Glutamatergic neuron (in vitro differentiated cells): ENCODE measurements around the gene PCIF1. TPM values are rescaled to one million over a fixed set of nuclear protein-coding genes. Genes with fewer than 3 reads are reported as not detected.

Experiments used
- DNase-seq: peaks from one replicate; pipeline ENCODE4 v3.0.0; 2022
- H3K27ac Mint-ChIP-seq: one replicate; pipeline ENCODE4 v1.8.0; 2020; ENCODE audit warnings: mild to moderate bottlenecking, mixed read lengths, inconsistent platforms; ENCODE audit not compliant: unreplicated experiment
- H3K27me3 Mint-ChIP-seq: one replicate; pipeline ENCODE4 v1.8.0; 2020; ENCODE audit warnings: mild to moderate bottlenecking, moderate library complexity, mixed read lengths, inconsistent platforms; ENCODE audit not compliant: unreplicated experiment
- H3K36me3 Mint-ChIP-seq: one replicate; pipeline ENCODE4 v1.8.0; 2020; ENCODE audit warnings: mild to moderate bottlenecking, mixed read lengths, inconsistent platforms; ENCODE audit not compliant: unreplicated experiment
- H3K4me1 Mint-ChIP-seq: one replicate; pipeline ENCODE4 v1.8.0; 2020; ENCODE audit warnings: mild to moderate bottlenecking, low read depth, mixed read lengths, inconsistent platforms; ENCODE audit not compliant: unreplicated experiment
- H3K4me3 Mint-ChIP-seq: one replicate; pipeline ENCODE4 v1.8.0; 2020; ENCODE audit warnings: mild to moderate bottlenecking, mixed read lengths, inconsistent platforms; ENCODE audit not compliant: unreplicated experiment
- H3K9me3 Mint-ChIP-seq: one replicate; pipeline ENCODE4 v1.8.0; 2020; ENCODE audit warnings: mild to moderate bottlenecking, moderate library complexity, mixed read lengths, inconsistent platforms; ENCODE audit not compliant: unreplicated experiment
- CTCF ChIP-seq: fragments of 200-600 bp; sonication (generic); IDR thresholded peaks from one replicate; pipeline ENCODE4 v1.5.0; 2021; ENCODE audit not compliant: partially characterized antibody, unreplicated experiment
- total RNA-seq: library from RNA; stranded (reverse); fragmentation: NEBNext Ultra II Directional; extraction: Animal tissue kit (Norgen Biotek cat#: 25700); gene quantifications from one replicate; pipeline ENCODE4 v1.2.1, GENCODE V29; 2021; ENCODE audit not compliant: unreplicated experiment

The PCIF1 gene
- total RNA-seq, 1 donor from 2014 or later: 37.6 TPM

- peaks cover 5% of the 10 kb centered on the region for H3K36me3 Mint-ChIP-seq
These were observed 22.8 kb downstream of the PCIF1 start for GRCh38 chr20:45957021-45957941.

GRCh38 chr20:45958593-45958992 lies 24.1 kb downstream of the PCIF1 start:
- TF ChIP-seq CTCF: no peak
- no peak overlapping the region for H3K4me3 Mint-ChIP-seq
- H3K27me3 Mint-ChIP-seq: no peaks in the 10 kb centered on the region
- DNase-seq: no peak
- no peaks in the 10 kb centered on the region for H3K9me3 Mint-ChIP-seq
- no peaks in the 10 kb centered on the region for H3K4me1 Mint-ChIP-seq
- peaks cover 5% of the 10 kb centered on the region for H3K36me3 Mint-ChIP-seq
- H3K27ac Mint-ChIP-seq: no peak overlapping the region

More at GRCh38 chr20:45957021-45957941, 22.8 kb downstream of the PCIF1 start:
- no peak overlapping the region for H3K27ac Mint-ChIP-seq
- H3K9me3 Mint-ChIP-seq: no peaks in the 10 kb centered on the region
- no peaks in the 10 kb centered on the region for H3K27me3 Mint-ChIP-seq
- TF ChIP-seq CTCF: no peak
- no peak for DNase-seq
- no peaks in the 10 kb centered on the region for H3K4me1 Mint-ChIP-seq
- no peak overlapping the region for H3K4me3 Mint-ChIP-seq

- Mint-ChIP-seq H3K4me1 (no peaks in the 10 kb centered on the region), H3K9me3 (no peaks in the 10 kb centered on the region), H3K27me3 (no peaks in the 10 kb centered on the region), H3K36me3 (peaks cover 5% of the 10 kb centered on the region), H3K4me3 (no peak overlapping the region), H3K27ac (no peak overlapping the region)
- no peak for TF ChIP-seq CTCF
- DNase-seq: no peak
These were observed 24.6 kb downstream of the PCIF1 start for GRCh38 chr20:45959126-45959525.

GRCh38 chr20:45959956-45960630 lies 25.6 kb downstream of the PCIF1 start:
- Mint-ChIP-seq H3K9me3 (no peaks in the 10 kb centered on the region), H3K4me1 (no peaks in the 10 kb centered on the region), H3K4me3 (no peak overlapping the region), H3K27ac (no peak overlapping the region), H3K36me3 (peaks cover 5% of the 10 kb centered on the region), H3K27me3 (no peaks in the 10 kb centered on the region)
- no peak for TF ChIP-seq CTCF
- DNase-seq: no peak
